GM21723 (cell line): ENCODE data around the gene DGKZ.

Experiments
- ATAC-seq: cut with Tn5 transposase; IDR thresholded peaks from one replicate; pipeline ENCODE4 v1.9.1; 2021; ENCODE audit warnings: mild to moderate bottlenecking, moderate library complexity; ENCODE audit not compliant: unreplicated experiment

DGKZ gene

DNA sequence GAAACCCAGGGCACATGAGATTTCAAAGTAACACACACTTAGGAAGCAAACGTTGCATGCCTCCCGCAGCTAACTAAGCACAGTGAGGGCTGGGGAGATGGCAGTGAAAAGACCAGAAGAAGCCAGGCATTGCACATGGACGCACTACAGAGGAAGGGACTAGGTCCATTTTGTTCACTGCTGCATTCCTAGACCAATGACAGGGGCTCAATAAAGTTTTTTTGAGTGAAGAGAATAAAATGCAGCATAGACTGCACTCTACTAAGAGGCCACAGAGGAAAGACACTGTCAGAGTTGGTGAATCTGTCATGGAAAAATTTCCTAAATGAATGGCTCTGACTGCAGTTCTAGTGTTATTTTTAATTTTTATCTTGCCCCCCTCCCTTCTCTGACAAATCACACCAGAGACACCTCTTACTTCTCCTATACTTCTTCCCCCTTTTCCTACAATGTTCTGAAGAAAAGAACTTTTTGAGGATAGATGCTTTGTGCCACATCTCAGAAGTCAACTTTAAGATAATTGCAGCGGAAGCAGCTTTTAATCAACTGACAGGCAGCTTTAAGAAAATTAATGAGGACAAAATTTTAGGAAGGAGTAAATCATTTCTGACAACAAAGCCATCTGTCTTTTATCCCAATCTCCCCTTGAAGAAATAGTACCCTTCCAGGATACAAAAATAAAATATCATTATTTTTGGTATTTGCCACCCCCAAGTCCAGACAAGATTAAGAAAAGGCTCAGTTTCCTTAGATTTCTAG lies 79.1 kb downstream of the DGKZ start:
- no peak for ATAC-seq

DNA sequence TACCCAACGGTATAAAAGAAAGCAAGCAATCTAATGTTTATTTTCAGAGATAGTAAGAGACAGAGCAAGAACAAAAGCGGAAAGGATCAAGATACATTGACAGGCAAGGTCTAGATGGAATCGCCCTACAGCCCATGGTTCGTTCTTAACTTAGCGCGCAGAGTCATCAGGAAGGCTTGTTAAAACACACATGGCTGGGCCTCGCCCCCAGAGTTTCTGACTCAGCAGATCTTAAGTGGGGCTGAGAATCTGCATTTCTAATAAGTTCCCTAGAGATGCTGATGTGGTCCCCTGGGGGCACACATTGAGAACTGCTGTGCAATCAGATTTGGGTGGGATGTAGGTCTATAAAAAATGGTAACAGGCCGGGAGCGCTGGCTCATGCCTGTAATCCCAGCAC lies 80.1 kb downstream of the DGKZ start:
- no peak for ATAC-seq

DNA sequence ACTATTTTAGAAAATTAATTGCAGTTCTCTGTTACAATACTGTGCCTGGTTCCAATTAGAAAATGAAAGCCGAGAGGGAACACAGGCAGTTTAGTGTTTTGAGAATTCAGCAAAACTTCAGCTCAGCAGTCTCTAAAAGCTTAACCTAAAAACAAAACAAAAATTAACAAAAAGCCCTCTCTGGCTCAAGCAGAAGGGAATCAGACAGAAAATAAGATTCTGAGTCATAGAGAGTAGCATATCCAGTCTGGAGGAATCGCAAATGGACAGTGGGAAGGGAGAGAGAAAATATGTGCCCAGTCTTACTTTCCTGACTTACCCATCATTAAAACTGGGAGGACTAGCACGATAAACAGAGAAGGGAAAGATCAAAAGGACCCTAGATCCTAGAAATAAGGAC lies 82.5 kb downstream of the DGKZ start:
- no peak for ATAC-seq
